ENCODE measurements around the gene CASR. TPM values are rescaled to one million over a fixed set of nuclear protein-coding genes. Genes with fewer than 3 reads are reported as not detected.

Gene CASR
- total RNA-seq, 4 donors from 2014 or later: 0.04 TPM; not detected in 3

GRCh38 chr3:122332551-122332950 is 149.1 kb downstream of the CASR start:
- no peak overlapping the region for H3K4me3 ChIP-seq
- 83 to 90% methylated on average over 4 to 6 of the region's 8 CpGs for WGBS, 2 donors (ENCODE audit: low coverage in 1 of 2)
- H3K9me3 ChIP-seq: no peaks in the 10 kb centered on the region
- no peaks in the 10 kb centered on the region for H3K36me3 ChIP-seq
- ATAC-seq: no peak
- no peak for TF ChIP-seq CTCF (IDR thresholded peaks at IDR 0.05)
- TF ChIP-seq EP300 (IDR thresholded peaks at IDR 0.05): no peak
- TF ChIP-seq POLR2AphosphoS5 (IDR thresholded peaks at IDR 0.05): no peak
- TF ChIP-seq POLR2A (IDR thresholded peaks at IDR 0.05): no peak
- no peaks in the 10 kb centered on the region for H3K4me1 ChIP-seq
- H3K27ac ChIP-seq: no peak overlapping the region
- peaks cover 4% of the 10 kb centered on the region for H3K27me3 ChIP-seq

Other genes starting within 250 kb of the CASR start
- gene ILDR1, start 161.4 kb upstream of the CASR start, total RNA-seq: under 1 TPM in 1 of 4 donors, not detected in 3; 0.74 TPM
- 1 to 10 TPM; 1.4 to 6.6 (median 3.2) TPM for gene CD86, start 128.3 kb upstream of the CASR start, total RNA-seq
- gene CSTA, start 141.6 kb downstream of the CASR start, total RNA-seq: 10 to 100 TPM in 1 of 4 donors, 1 to 10 TPM in 2, under 1 TPM in 1; 0.69 to 95.6 (median 5.3) TPM
- gene MIX23, start 199.6 kb downstream of the CASR start, total RNA-seq: 10 to 100 TPM in 3 of 4 donors, 1 to 10 TPM in 1; 8.2 to 23.8 (median 16.1) TPM
- gene FAM162A, start 200.5 kb downstream of the CASR start, total RNA-seq: 10 to 100 TPM; 32.7 to 46.5 (median 43.7) TPM
- 1 to 10 TPM; 3.7 to 7.5 (median 4.1) TPM for gene WDR5B, start 232.4 kb downstream of the CASR start, total RNA-seq

Measured in gastroesophageal sphincter (tissue), 4 donors.